ENCODE results near the gene TMEM181. TPM values are rescaled to one million over a fixed set of nuclear protein-coding genes. Genes with fewer than 3 reads are reported as not detected.

Gene TMEM181
- total and polyA plus RNA-seq, 4 experiments from 2014 or later, result 4.3 to 28.0 (median 17.1) TPM

DNA sequence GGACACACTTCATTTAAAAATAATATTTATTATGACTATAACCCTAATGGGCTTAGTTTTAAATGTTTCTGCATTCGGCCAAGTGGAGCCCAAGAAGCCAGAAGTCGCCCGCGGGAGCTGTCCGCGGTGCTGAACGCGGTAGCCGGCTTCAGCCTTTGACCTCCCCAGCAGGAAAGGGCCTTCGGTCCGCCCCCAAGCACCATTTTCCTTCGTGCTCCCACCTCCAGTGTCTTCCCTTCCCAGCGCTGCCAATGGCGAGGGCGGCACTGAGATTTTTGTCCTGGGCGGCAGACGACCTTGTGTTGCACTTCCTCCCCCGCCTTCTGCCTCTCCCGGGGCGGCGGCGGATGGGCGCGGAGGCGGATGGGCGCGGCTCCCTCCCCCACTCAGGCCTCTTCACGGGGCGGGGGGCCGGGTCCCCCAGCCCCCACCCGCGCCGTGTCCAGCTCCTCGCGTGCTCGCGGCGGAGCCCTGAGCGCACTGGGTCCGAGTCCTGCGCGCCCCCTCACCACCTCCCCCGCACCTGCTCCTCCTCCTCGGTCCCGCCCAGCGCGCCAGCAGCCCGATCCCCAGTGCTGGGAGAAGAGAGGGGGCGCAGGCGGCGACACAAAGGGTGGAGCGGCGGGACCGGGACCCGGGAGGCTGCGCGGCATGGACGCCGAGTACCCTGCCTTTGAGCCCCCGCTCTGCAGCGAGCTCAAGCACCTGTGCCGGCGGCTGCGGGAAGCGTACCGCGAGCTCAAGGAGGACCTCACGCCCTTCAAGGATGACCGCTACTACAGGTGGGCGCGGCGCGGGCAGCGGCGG lies 23.6 kb upstream of the TMEM181 start:
- Histone ChIP-seq H3K27ac (ENCODE audit: low read depth, low read length) (no peak overlapping the region), H3K36me3 (ENCODE audit: insufficient read depth, low read length) (no peaks in the 10 kb centered on the region), H3K27me3 (ENCODE audit: insufficient read depth, low read length) (no peaks in the 10 kb centered on the region), H3K4me1 (ENCODE audit: insufficient read depth, low read length) (peaks cover 11% of the 10 kb centered on the region), H3K4me3 (ENCODE audit: low read length in 2 of 2) (peak overlapping the region in 1 of 2 donors; percentile 56), H3K9me3 (ENCODE audit: control insufficient read depth in 1 of 2, low read length in 2 of 2) (no peaks in the 10 kb centered on the region)
- peak; percentile 72 to 76 (median 73) for DNase-seq
- ChIA-PET CTCF (ENCODE audit: partially characterized antibody) (interaction anchor here (0.9 to 1.5 kb wide), 4 partner anchors 11 to 315 kb away, joined by 3 read pairs; no protein-coding TSS in a partner anchor), POLR2A (ENCODE audit: partially characterized antibody) (interaction anchor here (0.6 to 1.8 kb wide), 8 partner anchors 10 to 347 kb away, joined by 3 to 8 read pairs (median 3); partner anchors contain the start of genes DYNLT1 and TMEM181)
- H3K27me3 Mint-ChIP-seq, result peaks cover 15 to 16% of the 10 kb centered on the region in 2 donors
- H3K4me3 Mint-ChIP-seq, result peak overlapping the region; percentile 76 to 88 (median 82)
- H3K9me3 Mint-ChIP-seq, result peaks cover 0 to 17% (median 7%) of the 10 kb centered on the region in 8 donors
- H3K27ac Mint-ChIP-seq, result no peak overlapping the region
- intact Hi-C loops (cut with micrococcal nuclease), result loop anchor here (2.0 kb wide), 1 partner anchor 23 kb away; no protein-coding TSS in a partner anchor
- H3K36me3 Mint-ChIP-seq, result no peaks in the 10 kb centered on the region
- peaks cover 0 to 6% (median 3%) of the 10 kb centered on the region in 4 donors for H3K4me1 Mint-ChIP-seq

DNA sequence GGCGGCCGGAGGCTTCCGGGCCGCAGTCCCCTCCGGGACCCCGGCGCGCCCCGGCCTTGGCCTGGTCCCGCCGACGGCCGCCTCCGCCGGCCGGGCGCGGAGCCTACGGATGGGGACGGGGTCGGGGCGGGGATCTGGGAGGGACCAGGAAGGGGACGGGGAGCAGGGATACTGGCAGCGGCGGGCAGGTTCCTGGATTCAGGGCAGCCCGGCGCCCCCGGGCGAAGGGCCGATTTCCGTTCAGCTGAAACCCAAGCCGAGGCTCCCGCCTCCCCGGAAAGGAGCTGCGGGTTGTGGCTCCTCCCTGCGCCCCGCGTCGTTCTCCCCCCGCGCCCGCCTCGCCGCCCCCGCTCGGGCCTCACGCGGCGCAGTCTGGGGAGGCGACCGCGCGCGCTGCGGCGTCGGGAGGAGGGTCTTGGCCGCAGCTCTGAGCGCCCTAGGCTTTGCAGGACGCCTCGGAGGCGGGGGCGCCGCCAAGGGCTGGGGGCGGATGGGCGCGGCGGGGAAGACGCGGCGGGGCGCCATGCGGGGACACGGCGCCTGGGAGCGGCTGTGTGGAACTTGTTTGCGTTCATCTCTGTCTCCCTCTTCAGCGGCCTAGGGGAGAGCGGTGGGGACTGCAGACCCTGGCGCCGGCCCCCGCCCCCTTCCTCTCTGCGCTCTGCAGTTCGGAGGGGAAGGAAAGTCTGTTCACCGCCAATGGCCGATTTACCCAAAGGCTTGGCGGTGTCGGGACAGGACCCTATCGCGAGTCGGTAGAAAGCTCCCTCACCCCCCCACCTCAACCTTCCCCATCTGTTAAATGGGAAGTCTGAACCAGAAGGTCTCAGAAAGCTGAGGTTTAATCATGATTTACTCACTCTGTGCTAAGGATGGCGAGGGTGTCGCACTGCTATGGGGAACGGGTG lies 22.7 kb upstream of the TMEM181 start:
- Mint-ChIP-seq H3K9me3 (peaks cover 0 to 12% (median 6%) of the 10 kb centered on the region in 8 donors), H3K36me3 (no peaks in the 10 kb centered on the region), H3K4me3 (peak overlapping the region; percentile 57 to 79 (median 66)), H3K27me3 (peaks cover 9 to 10% of the 10 kb centered on the region in 2 donors), H3K27ac (peak overlapping the region in 1 of 7 donors; percentile 7), H3K4me1 (peaks cover 0 to 5% (median 3%) of the 10 kb centered on the region in 4 donors)
- CTCF ChIA-PET (ENCODE audit: partially characterized antibody), result interaction anchor here (0.9 to 1.5 kb wide), 4 partner anchors 10 to 316 kb away, joined by 3 read pairs; no protein-coding TSS in a partner anchor
- H3K9me3 ChIP-seq (ENCODE audit: control insufficient read depth in 1 of 2, low read length in 2 of 2), result no peaks in the 10 kb centered on the region
- H3K4me3 ChIP-seq (ENCODE audit: low read length in 2 of 2), result peak overlapping the region in 1 of 2 donors; percentile 56
- POLR2A ChIA-PET (ENCODE audit: partially characterized antibody), result interaction anchor here (0.7 to 1.8 kb wide), 5 partner anchors 18 to 116 kb away, joined by 3 to 8 read pairs (median 3); partner anchors contain the start of genes DYNLT1 and TMEM181
- H3K27me3 ChIP-seq (ENCODE audit: insufficient read depth, low read length), result no peaks in the 10 kb centered on the region
- peak in 4 of 5 donors; percentile 29 to 57 (median 31) for DNase-seq
- H3K36me3 ChIP-seq (ENCODE audit: insufficient read depth, low read length), result no peaks in the 10 kb centered on the region
- intact Hi-C loops (cut with micrococcal nuclease), result loop anchor here (2.0 kb wide), 1 partner anchor 22 kb away; no protein-coding TSS in a partner anchor
- peaks cover 11% of the 10 kb centered on the region for H3K4me1 ChIP-seq (ENCODE audit: insufficient read depth, low read length)
- H3K27ac ChIP-seq (ENCODE audit: low read depth, low read length), result no peak overlapping the region

- peak overlapping the region in 4 of 8 donors; percentile 41 to 75 (median 56) for H3K4me3 Mint-ChIP-seq
- no peaks in the 10 kb centered on the region for H3K27me3 ChIP-seq (ENCODE audit: insufficient read depth, low read length)
- H3K27ac ChIP-seq (ENCODE audit: low read depth, low read length), result no peak overlapping the region
- H3K9me3 Mint-ChIP-seq, result peaks cover 0 to 3% (median 0%) of the 10 kb centered on the region in 8 donors
- intact Hi-C loops (cut with micrococcal nuclease), result no loop called here
- peaks cover 0 to 5% (median 3%) of the 10 kb centered on the region in 4 donors for H3K4me1 Mint-ChIP-seq
- CTCF ChIA-PET (ENCODE audit: partially characterized antibody), result interaction anchor here (0.8 to 1.1 kb wide), 2 partner anchors 14 to 152 kb away, joined by 3 read pairs; no protein-coding TSS in a partner anchor
- no peak for DNase-seq
- H3K27me3 Mint-ChIP-seq, result peaks cover 6 to 7% of the 10 kb centered on the region in 2 donors
- H3K4me1 ChIP-seq (ENCODE audit: insufficient read depth, low read length), result peaks cover 11% of the 10 kb centered on the region
- no peak overlapping the region for H3K27ac Mint-ChIP-seq
- H3K36me3 ChIP-seq (ENCODE audit: insufficient read depth, low read length), result no peaks in the 10 kb centered on the region
- no peak overlapping the region for H3K4me3 ChIP-seq (ENCODE audit: low read length in 2 of 2)
- no peaks in the 10 kb centered on the region for H3K9me3 ChIP-seq (ENCODE audit: control insufficient read depth in 1 of 2, low read length in 2 of 2)
- H3K36me3 Mint-ChIP-seq, result no peaks in the 10 kb centered on the region
- POLR2A ChIA-PET (ENCODE audit: partially characterized antibody), result no interaction called here
These were observed 21.1 kb upstream of the TMEM181 start for GRCh38 chr6:158538741-158539140.

- no peaks in the 10 kb centered on the region for H3K36me3 ChIP-seq (ENCODE audit: insufficient read depth, low read length)
- intact Hi-C loops (cut with micrococcal nuclease), result no loop called here
- Mint-ChIP-seq H3K9me3 (peaks cover 0 to 3% (median 0%) of the 10 kb centered on the region in 8 donors), H3K27ac (peak overlapping the region in 1 of 7 donors; percentile 14), H3K4me1 (peaks cover 0 to 5% (median 3%) of the 10 kb centered on the region in 4 donors), H3K4me3 (peak overlapping the region in 3 of 8 donors; percentile 4 to 26 (median 7)), H3K27me3 (peaks cover 6 to 7% of the 10 kb centered on the region in 2 donors), H3K36me3 (no peaks in the 10 kb centered on the region)
- ChIA-PET CTCF (ENCODE audit: partially characterized antibody) (interaction anchor here (0.8 to 1.1 kb wide), 2 partner anchors 13 to 151 kb away, joined by 3 read pairs; no protein-coding TSS in a partner anchor), POLR2A (ENCODE audit: partially characterized antibody) (no interaction called here)
- peaks cover 11% of the 10 kb centered on the region for H3K4me1 ChIP-seq (ENCODE audit: insufficient read depth, low read length)
- no peak for DNase-seq
- no peaks in the 10 kb centered on the region for H3K9me3 ChIP-seq (ENCODE audit: control insufficient read depth in 1 of 2, low read length in 2 of 2)
- H3K27ac ChIP-seq (ENCODE audit: low read depth, low read length), result no peak overlapping the region
- H3K4me3 ChIP-seq (ENCODE audit: low read length in 2 of 2), result no peak overlapping the region
- H3K27me3 ChIP-seq (ENCODE audit: insufficient read depth, low read length), result no peaks in the 10 kb centered on the region
These were observed 20.5 kb upstream of the TMEM181 start for GRCh38 chr6:158539413-158539812.

DNA sequence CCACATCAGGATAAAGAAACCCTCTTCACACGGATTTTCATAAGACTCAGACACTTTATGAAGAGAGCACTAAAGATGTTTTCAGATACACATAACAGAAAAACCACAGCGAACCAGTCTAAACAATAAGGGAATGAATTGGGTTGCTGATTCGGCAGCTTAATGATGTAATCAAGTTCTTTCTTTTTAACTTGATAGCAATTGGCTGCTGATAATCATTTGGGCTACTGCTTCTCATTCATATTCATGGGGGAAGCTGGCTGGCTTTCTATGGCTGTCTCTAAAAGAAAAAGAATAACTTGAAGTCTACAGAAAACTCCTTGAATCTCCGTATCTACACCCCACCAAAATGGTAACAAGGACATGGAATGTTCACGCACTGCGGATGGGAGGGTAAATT lies 20.0 kb upstream of the TMEM181 start:
- CTCF ChIA-PET (ENCODE audit: partially characterized antibody), result no interaction called here
- H3K4me3 Mint-ChIP-seq, result peak overlapping the region in 1 of 8 donors; percentile 4
- no peak overlapping the region for H3K27ac Mint-ChIP-seq
- peaks cover 4 to 7% of the 10 kb centered on the region in 2 donors for H3K27me3 Mint-ChIP-seq
- peaks cover 0 to 5% (median 3%) of the 10 kb centered on the region in 4 donors for H3K4me1 Mint-ChIP-seq
- DNase-seq, result no peak
- no peaks in the 10 kb centered on the region for H3K9me3 ChIP-seq (ENCODE audit: control insufficient read depth in 1 of 2, low read length in 2 of 2)
- no peak overlapping the region for H3K4me3 ChIP-seq (ENCODE audit: low read length in 2 of 2)
- H3K27ac ChIP-seq (ENCODE audit: low read depth, low read length), result no peak overlapping the region
- H3K36me3 Mint-ChIP-seq, result no peaks in the 10 kb centered on the region
- intact Hi-C loops (cut with micrococcal nuclease), result no loop called here
- H3K36me3 ChIP-seq (ENCODE audit: insufficient read depth, low read length), result no peaks in the 10 kb centered on the region
- H3K4me1 ChIP-seq (ENCODE audit: insufficient read depth, low read length), result peaks cover 11% of the 10 kb centered on the region
- POLR2A ChIA-PET (ENCODE audit: partially characterized antibody), result no interaction called here
- H3K9me3 Mint-ChIP-seq, result peaks cover 0 to 2% (median 0%) of the 10 kb centered on the region in 8 donors
- no peaks in the 10 kb centered on the region for H3K27me3 ChIP-seq (ENCODE audit: insufficient read depth, low read length)

GRCh38 chr6:158543606-158544185 lies 16.2 kb upstream of the TMEM181 start:
- Mint-ChIP-seq H3K4me1 (no peaks in the 10 kb centered on the region), H3K4me3 (no peak overlapping the region), H3K36me3 (no peaks in the 10 kb centered on the region), H3K27me3 (peaks cover 0 to 1% of the 10 kb centered on the region in 2 donors), H3K9me3 (peaks cover 0 to 1% (median 0%) of the 10 kb centered on the region in 8 donors), H3K27ac (no peak overlapping the region)
- CTCF ChIA-PET (ENCODE audit: partially characterized antibody), result no interaction called here
- no peak for DNase-seq
- no peak overlapping the region for H3K27ac ChIP-seq (ENCODE audit: low read depth, low read length)
- POLR2A ChIA-PET (ENCODE audit: partially characterized antibody), result interaction anchor here (1.5 kb wide), 1 partner anchor 16 kb away, joined by 4 read pairs; the partner anchor contains the start of gene TMEM181
- no peaks in the 10 kb centered on the region for H3K9me3 ChIP-seq (ENCODE audit: control insufficient read depth in 1 of 2, low read length in 2 of 2)
- no peak overlapping the region for H3K4me3 ChIP-seq (ENCODE audit: low read length in 2 of 2)
- H3K4me1 ChIP-seq (ENCODE audit: insufficient read depth, low read length), result no peaks in the 10 kb centered on the region
- no peaks in the 10 kb centered on the region for H3K27me3 ChIP-seq (ENCODE audit: insufficient read depth, low read length)
- intact Hi-C loops (cut with micrococcal nuclease), result no loop called here
- H3K36me3 ChIP-seq (ENCODE audit: insufficient read depth, low read length), result no peaks in the 10 kb centered on the region

All from CD4-positive, alpha-beta memory T cell (primary cell).